Activated T-cell treated with anti-CD3 and anti-CD28 coated beads, Interleukin-2, amount 50 U/mL, for 1 hour (primary cell): ENCODE measurements around the gene LAMA5.

Experiments
- DNase-seq: peaks from one replicate; pipeline ENCODE4 v3.0.0-alpha.2; 2020

Gene LAMA5

GRCh38 chr20:62326559-62326958 lies 40.6 kb downstream of the LAMA5 start:
- DNase-seq: no peak

- DNase-seq: no peak
Observed at GRCh38 chr20:62325172-62325905, 41.8 kb downstream of the LAMA5 start.

GRCh38 chr20:62323980-62324906 lies 42.9 kb downstream of the LAMA5 start:
- DNase-seq: no peak

GRCh38 chr20:62323146-62323979 lies 43.7 kb downstream of the LAMA5 start:
- no peak for DNase-seq

- no peak for DNase-seq
Observed at GRCh38 chr20:62322492-62323041, 44.5 kb downstream of the LAMA5 start.

- no peak for DNase-seq
Observed at GRCh38 chr20:62321975-62322374, 45.1 kb downstream of the LAMA5 start.

GRCh38 chr20:62321521-62321948 lies 45.6 kb downstream of the LAMA5 start:
- no peak for DNase-seq

- no peak for DNase-seq
Observed at GRCh38 chr20:62320581-62321354, 46.3 kb downstream of the LAMA5 start.

GRCh38 chr20:62319346-62319909 lies 47.7 kb downstream of the LAMA5 start:
- no peak for DNase-seq

GRCh38 chr20:62318400-62319345 lies 48.4 kb downstream of the LAMA5 start:
- no peak for DNase-seq

GRCh38 chr20:62317167-62317655 lies 49.9 kb downstream of the LAMA5 start:
- DNase-seq: no peak

- no peak for DNase-seq
Observed at GRCh38 chr20:62316331-62317166, 50.6 kb downstream of the LAMA5 start.

- DNase-seq: no peak
Observed at GRCh38 chr20:62315773-62316172, 51.3 kb downstream of the LAMA5 start.

GRCh38 chr20:62314711-62315302 lies 52.3 kb downstream of the LAMA5 start:
- DNase-seq: no peak

GRCh38 chr20:62314339-62314638 lies 52.8 kb downstream of the LAMA5 start:
- no peak for DNase-seq

- DNase-seq: no peak
Observed at GRCh38 chr20:62313460-62314338, 53.4 kb downstream of the LAMA5 start.

- no peak for DNase-seq
Observed at GRCh38 chr20:62313021-62313420, 54.1 kb downstream of the LAMA5 start.

GRCh38 chr20:62312662-62312977 lies 54.5 kb downstream of the LAMA5 start:
- DNase-seq: no peak
